NCI-H1694 (cell line): ENCODE results near the gene NOX4.
"Not testable (repeated sequence)": the region's sequence is repeated elsewhere in the genome, so short reads cannot be mapped to it uniquely, and the experiment has no call there.

Experiments used
- DNase-seq: peaks from one replicate; lab custom pipeline; 2025; lab: John Stamatoyannopoulos, UW

Gene NOX4

DNA sequence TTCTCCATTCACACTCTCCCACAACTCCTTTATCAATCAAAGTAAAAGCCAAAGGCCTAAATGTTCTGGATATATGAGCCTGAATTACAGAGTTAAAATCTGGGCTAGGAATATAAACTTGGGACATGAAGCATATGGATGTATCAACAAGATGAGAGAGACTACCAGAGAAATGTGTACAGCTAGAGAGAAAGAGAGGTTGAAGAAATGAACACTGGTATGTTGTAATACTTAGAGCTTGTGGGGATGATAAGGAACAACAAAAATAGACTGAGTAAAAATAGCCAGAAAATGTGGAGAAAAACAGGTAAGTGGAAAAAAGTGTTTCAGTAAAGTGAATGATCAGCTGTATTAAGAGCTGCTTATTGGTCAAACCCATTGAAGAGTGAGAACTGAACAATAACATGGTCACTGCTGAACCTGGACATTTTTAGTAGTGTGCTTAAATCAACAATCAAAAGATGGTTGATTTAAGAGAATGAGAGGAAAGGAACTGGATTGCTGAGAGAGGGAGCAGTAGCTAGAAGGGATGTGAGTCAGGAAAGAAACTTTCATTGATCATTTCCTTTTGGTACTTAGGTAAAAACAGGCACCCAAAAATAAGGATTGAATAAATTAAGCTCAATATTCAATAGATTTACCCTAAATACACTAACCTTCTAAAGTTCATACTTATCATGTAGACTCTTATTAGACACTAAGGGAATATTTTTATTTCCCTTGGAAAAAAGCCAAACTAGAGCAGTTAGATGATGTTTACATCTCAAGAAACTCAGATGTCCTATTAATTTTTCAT, 111.0 kb downstream of the NOX4 start:
- DNase-seq = not testable (repeated sequence)

DNA sequence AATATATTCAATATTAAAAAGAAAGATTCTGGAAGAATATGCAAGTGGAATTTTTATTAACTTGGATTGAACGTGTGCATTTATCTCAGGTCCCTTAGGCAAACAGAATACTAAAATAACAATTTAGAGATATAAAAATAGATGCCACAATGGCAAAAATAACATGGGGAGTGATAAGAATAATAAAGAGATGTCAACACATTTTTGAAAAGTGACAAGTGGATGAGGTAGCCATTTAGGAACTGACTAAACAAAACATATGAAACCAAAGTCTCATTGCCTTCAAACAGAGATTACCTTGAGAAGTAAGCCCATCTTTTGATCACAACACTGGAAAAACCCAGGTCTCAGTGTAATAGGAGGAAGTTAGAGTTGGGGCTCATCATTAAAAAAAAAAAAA, 112.2 kb downstream of the NOX4 start:
- DNase-seq = not testable (repeated sequence)

DNA sequence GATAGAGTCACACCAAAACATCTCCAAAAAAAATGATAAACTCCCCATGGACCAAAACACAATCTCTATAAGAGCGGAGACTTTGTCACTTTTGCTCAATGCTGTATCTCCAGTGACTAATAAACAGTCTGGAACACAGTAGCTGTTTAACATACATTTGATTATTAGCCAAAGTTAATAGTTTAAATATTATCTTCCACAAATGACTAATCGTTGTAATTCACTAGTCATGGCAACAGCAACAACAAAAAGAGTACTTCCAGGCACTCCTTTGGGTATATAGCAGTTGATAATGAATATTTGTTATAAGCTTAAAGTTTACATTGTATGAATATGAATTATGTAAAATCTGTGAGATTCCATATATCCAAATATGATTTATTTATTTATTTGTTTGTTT, 121.8 kb downstream of the NOX4 start:
- DNase-seq = not testable (repeated sequence)

DNA sequence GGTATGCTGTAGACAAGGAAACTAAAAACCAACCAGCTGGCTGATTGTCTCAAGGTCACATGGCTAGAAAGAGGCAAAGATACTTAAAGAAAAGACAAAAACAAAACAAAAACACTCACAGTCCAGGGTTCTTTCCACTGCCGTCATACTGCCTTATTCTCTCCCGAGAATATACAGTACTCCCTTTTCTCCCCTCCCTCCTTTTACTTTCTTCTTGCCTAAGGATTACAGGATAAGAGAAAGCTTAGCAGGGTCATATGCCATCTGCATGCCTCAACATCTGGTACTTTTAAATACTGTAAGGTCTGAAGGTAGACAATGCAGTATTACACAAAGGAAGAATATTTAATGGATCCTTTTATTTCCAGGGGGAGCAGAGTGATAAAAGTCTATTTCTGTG, 126.3 kb downstream of the NOX4 start:
- DNase-seq = not testable (repeated sequence)

DNA sequence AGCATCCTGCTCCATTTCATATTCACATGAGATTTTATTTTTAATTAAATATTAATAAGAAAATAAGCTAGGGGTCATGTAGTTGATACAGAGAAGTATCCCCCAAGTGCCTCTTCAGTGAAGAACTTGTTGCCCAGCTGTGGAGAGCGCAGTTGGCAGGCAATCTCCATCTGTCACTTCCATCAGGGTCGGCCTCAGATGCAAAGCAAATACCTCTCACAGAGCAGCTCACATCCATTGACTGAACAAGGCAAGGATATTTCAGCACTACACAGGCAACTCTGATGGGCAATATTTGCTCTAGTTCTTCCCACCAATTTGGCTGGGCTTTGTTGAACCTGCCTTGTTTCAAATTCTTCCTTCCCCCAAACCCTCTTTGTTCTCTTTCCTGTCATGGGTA, 129.4 kb downstream of the NOX4 start:
- no peak for DNase-seq

DNA sequence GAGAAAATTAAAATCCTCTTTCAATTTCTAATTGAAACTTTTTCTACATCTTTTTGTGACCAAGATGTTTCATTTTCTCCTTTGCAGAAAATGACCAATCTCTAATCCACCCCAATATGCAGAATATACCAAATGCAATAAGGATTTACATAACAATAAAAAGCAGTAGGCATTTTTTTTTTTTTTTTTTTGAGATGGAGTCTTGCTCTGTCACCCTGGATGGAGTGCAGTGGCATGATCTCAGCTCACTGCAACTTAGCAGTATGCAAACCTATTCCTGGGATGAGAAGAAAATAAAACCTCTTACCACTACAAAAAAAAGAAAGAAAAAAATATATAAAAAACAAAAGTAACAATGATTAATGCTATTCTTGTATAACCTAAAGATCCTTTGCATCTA, 132.0 kb downstream of the NOX4 start:
- DNase-seq = not testable (repeated sequence)

DNA sequence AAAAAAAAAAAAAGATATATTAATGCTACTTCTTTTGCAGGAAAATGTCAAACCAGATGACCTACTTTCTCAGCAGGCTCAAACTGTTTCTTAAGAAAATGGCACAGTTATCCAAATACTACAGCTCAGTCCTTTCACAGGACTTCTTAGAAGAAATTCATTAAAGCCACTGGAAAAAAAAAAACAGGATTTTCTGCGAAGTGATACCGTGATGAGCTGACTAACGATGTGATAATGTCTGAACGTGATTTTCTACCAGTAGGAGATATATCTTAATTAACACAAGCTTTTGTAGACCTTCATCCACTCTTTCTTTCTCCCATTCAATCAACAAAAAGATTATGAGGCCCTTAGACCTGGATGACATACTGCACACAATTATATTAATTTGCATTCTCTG, 132.4 kb downstream of the NOX4 start:
- no peak for DNase-seq

DNA sequence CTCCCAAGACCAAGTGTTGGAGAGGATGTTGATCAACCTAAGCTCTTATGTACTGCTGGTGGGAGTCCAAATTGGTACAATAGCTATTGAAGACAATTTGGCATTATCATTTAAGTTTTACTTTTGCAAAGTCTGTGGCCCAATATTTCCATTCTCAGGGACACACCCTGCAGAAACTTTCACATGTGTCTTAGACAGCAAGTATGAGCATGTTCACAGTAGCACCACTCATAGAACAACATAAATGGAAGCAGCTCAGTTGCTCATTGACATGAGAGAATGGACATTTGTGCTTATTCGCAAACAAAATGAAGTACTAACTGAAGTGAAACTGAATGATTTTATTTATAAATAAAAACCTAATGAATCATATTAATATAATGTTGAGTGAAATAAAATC, 135.5 kb downstream of the NOX4 start:
- no peak for DNase-seq

DNA sequence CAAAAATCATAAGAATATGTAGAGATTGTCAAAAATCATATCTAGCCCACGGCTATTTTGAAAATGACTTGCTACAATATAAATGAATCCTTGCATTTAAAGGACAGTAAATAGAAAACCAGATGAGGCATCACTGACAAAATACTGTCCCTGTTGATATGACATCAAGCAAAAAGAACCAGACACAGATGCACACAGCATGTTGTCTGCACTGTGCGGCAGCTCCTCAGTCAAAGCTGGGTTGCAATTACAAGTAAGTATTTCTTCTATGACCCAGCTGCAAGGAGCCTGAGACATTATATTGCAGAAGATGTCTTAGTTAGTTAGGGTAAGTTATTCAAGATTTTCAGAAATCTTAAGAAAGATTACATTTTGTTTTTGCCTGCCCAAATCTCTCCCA, 136.7 kb downstream of the NOX4 start:
- DNase-seq = not testable (repeated sequence)

DNA sequence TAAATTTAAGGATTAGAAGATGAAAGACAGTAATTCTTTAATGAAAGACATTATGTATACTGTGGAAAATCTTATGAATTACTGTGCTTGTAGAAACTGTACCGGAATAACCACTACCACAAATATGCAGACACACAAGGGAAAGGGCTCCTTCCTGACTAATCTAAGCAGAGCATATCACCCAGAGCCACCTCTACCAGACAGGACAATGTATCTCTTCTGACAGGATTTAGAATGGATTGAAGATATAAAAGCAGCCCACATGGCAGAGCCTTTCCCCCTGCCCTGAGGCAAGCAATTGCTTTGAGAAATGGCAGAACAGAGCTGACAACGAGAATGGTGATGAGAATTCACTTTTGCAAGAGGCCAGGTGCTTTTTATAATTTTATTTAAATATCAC, 144.1 kb downstream of the NOX4 start:
- DNase-seq = no peak

DNA sequence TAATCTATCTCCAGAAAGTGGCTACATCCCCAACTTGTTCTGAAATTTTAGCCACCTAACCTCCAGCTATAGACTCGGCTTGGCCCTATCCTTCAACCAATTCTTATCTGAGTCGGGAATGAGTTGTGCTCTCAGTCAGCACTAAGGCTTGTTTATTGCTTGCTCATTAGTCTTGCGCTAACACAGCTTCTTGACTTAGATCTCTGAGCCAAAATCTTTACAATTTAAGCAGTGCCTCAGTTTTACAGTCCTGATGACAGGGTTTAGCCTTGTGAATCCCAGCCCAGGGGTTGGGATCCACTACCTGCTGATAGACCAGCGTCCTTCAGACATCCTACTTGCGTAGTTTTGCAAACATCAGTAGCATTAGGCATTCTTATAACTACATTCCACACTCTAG, 144.6 kb downstream of the NOX4 start:
- DNase-seq = no peak

DNA sequence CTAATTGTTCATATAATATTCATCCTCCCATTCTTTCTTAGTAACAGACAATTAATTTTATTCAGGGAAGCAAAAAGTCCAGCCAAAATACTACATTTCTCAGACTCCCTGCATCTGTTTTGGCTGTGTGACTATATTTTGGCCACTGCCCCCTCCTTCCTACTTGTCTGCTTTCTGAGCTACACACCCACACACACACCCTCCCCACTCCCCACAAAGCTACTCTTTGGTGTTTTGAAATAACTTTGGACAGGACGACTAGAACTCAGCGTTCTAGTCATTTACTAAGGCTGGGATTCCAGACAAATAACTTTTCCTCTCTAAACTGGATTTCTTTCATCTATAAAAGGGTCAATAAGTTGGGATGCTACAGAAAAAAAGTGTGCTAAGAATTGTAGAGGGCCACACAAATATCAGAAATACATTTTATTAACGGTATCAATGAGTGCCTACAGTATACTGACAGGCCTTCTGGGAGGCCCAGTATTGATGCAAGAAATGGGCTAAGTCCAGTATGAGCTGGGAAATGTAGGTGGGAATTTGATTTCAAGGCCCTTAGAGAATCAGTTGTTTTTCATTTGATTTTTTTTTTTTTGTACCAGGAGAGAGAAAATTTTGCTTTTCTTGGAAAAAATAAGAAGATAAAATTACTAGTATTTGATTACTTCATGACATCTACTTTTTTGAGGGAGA, 148.1 kb downstream of the NOX4 start:
- not testable (repeated sequence) for DNase-seq

DNA sequence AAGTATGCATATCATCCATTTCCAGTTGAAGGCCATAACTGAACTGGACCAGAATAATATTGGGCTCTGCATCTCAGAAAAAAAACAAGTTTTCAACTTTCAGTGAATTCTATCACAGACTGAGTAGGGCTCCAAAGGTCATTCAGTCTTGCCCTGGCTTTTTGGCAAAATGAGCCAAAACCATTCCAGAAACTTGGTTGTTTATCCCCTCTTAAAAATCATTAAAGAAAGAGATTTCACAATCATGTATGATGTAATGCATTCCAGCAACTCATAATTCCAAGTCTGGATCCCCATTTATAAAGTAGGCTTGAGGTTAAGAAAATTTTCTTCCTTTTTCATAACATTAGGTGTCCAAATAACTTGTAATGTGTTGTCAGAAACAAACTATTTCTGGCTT, 150.7 kb downstream of the NOX4 start:
- not testable (repeated sequence) for DNase-seq

DNA sequence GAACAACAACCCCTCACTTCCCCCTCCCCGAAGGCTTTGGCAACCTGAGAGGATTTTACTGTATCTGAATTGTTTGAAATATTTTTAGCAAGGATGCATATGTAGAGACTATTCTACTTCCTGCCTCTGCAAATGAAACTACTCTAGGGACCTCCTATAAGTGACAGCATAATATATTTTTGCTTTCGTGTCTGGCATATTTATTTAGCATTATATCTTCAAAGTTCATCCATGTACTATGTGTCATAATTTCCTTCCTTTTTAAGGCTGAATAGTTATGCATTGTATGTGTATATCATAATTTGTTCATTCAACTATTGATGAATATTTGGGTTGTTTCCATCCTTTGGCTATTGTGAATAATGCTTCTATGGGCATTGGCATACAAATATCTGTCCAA, 153.1 kb downstream of the NOX4 start:
- not testable (repeated sequence) for DNase-seq

DNA sequence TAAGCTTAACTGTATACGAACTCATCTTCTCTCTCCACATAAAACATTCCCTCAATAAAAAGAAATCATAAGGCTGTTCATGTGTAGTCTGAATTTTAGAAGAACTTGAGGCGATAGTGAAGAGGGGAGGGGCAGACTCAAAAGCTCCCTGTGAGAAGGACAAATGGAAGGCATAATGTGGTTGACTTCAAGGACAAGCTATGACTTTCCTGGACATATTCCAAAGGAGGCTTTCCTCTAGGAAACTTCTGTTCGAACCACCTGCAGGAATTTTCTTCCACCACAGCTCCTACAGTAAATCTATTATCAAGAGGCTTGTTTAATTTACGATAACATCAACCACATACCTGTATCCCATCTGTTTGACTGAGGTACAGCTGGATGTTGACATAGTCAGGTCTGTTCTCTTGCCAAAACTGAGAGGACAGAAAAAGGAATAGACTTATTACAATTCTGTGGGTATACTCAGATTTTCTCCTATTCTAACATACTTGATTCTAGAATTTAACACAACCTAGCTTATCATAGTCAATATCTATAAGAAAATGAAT, 154.0 kb downstream of the NOX4 start:
- DNase-seq = not testable (repeated sequence)

DNA sequence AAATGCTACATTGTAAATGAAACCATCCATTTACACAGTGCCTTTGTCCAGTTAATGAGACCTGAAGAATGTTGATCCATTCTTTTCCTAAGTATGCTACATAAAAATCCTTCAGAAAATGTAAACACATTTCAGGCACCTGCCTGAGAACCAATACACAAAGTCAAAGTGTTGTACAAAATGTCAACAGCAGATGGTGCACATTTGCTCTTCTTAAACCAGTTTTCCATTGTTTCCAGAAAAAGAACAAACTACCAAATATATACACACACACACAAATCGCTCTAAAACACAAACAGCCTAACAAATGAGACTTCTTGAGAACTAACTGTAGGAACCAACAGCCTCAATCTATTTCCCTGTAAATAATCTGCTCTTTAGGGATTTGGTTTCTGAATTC, 157.5 kb downstream of the NOX4 start:
- peak; percentile 0 for DNase-seq

DNA sequence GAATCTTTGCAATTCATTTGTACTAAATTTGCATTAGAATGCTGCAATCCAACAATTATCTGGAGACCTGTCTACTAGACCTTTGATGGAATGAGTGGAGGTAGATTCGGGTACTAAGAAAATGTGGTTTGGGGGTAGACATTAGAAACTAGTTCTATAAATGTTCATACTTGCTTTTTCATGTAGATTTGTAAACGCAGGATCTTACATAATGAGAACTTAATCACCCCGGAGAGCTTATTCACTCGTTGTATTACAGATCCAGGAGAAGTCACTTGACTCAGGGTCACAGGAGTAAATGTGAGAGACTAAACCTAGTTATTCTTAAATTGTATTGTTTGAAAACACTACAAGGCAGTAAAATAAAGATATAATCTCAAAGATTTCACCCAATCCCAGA, 159.2 kb downstream of the NOX4 start:
- DNase-seq = not testable (repeated sequence)

DNA sequence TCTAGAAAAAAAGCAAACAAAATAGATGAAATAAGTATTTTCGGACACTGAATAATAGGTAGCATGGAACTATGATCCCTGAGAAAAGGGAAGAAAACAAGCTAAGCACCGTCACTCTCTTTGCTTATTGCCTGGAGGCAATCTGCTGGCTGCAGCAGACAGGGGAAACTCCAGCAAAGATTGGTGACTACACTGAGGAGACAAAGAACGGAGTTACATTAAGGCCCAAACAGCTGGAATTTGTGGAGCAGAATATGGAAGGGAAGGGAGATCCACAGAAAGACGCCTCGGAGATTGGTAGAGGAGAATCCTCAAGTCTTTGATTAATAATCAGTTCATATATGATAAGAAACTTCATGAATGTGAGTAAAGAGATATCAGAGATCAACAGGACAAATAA, 163.3 kb downstream of the NOX4 start:
- no peak for DNase-seq

DNA sequence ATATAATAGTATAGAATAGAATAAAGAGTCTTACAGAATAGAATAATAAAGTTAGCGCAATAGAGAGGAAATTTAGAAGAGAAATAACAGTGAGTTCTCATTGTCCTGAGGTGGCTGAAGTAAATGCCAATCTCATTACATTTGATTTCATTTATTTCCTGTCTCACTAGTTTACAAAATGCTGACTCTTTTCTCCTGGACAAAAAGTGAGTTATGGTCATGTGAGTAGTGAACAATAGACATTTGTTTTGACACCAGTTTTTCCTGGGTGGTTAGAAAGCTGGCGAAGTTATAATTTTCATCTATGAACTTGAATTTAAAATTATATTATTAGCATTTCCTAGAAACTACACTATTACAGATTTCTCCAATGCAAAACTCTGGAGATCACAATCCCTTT, 169.8 kb downstream of the NOX4 start:
- no peak for DNase-seq

DNA sequence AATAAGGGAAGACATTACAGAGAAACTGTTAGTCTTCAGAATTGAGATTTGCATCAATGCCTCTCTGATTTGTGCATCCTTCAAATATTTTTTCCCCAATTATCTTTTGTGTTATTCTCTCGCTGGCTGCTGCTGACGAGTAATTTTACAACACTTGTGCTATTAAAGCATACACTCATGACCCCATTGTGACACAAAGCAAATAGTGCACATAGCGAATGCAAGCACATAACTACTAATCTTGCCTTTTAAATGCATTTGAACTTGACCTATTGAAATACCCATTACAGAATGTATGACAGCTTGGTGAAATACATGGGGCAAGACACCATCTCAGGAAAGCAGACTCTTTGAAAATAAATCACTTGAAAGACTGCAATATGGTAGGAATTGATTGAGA, 180.6 kb downstream of the NOX4 start:
- DNase-seq = not testable (repeated sequence)

DNA sequence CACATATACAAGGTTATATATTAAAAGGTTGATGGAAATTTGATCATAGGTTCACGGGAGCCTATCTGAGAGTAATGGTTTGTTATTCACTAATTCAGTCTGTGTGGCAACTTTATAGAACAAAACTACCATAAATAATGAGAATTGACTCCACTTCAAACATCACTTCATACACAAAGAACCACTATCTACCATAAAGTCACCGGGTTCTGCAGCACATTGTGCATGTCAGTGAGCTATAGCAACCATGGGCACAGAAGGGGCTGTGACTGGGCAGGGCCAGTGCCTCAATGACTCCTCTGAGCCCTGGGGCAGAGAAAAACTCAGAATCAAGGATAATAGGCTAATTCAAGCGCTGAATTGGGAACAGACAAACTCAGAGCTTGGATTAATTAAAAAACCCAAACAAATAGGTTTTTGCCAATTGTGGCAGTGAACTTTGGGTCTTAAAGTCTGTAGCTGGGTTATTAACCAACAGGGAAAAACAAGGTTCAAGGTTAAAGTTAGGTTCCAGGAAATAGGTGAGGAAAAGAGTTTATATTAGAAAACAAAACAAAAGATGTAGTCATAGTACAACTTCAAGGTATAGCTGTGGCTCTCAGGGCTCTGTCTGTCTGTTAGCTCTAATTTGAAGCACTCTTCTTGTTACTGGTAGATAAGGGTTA, 181.7 kb downstream of the NOX4 start:
- DNase-seq = not testable (repeated sequence)

DNA sequence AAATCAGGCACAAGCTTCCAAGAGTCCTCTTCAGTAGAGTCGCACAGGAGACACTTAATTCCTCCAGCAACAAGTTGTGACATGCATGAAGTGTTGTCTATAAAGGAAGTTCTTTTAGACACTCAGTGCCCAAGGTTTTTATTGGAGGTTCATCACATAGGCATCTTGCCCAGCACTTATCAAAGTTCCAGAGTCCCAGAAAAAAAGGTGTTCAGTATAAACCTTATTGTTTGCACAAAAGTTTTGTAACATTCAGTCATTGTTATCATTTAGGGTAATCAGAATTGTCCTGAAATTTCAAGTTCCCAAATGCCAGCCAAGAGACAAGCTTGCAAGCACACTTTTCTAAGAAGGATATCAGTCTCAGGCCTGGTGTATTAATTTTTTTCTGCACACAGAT, 182.9 kb downstream of the NOX4 start:
- not testable (repeated sequence) for DNase-seq

DNA sequence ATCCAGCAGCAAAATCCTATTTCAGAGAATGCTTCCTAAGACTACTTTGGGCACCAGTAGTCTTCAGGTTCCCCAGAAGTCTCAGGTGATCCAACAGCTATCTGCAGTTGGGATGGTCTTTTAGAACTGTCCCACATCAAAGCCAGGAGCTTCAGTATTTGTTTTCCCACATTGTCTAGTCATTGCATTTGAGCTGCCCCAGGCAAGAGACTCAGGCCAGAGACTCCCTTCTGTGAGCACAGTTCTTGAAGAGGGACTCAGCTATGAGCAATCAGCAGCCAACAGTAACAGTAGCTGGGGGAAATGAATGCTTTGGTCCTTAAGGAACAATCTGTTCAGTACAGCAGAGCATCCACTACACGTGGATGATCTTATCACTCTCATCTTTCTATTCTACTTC, 188.1 kb downstream of the NOX4 start:
- not testable (repeated sequence) for DNase-seq
